ENCODE results near the gene VAV1. TPM values are rescaled to one million over a fixed set of nuclear protein-coding genes. Genes with fewer than 3 reads are reported as not detected.

Gene VAV1
- total RNA-seq, 3 donors from 2014 or later, result 6.6 to 10.2 (median 8.5) TPM

- DNase-seq (ENCODE audit: low spot score in 2 of 2), result no peak
- Histone ChIP-seq H3K4me1 (no peaks in the 10 kb centered on the region), H3K27ac (no peak overlapping the region), H3K27me3 (peaks cover 0 to 2% of the 10 kb centered on the region in 2 donors), H3K9me3 (peaks cover 20 to 40% of the 10 kb centered on the region in 2 donors), H3K4me3 (no peak overlapping the region), H3K36me3 (no peaks in the 10 kb centered on the region)
- intact Hi-C loops (cut with DNase I; ENCODE audit: low total_unique reads), result no loop called here
- no peak for TF ChIP-seq CTCF (IDR thresholded peaks at IDR 0.05)
- no peak for TF ChIP-seq POLR2A (IDR thresholded peaks at IDR 0.05)
- no peak for TF ChIP-seq POLR2AphosphoS5 (IDR thresholded peaks at IDR 0.05)
Observed at GRCh38 chr19:6903446-6903845, 130.9 kb downstream of the VAV1 start.

GRCh38 chr19:6906559-6907060, 134.1 kb downstream of the VAV1 start:
- intact Hi-C loops (cut with DNase I; ENCODE audit: low total_unique reads), result no loop called here
- H3K36me3 ChIP-seq, result no peaks in the 10 kb centered on the region
- TF ChIP-seq POLR2AphosphoS5 (IDR thresholded peaks at IDR 0.05), result no peak
- peaks cover 0 to 2% of the 10 kb centered on the region in 2 donors for H3K27me3 ChIP-seq
- no peaks in the 10 kb centered on the region for H3K4me1 ChIP-seq
- no peak overlapping the region for H3K27ac ChIP-seq
- peaks cover 17 to 26% of the 10 kb centered on the region in 2 donors for H3K9me3 ChIP-seq
- DNase-seq (ENCODE audit: low spot score in 2 of 2), result no peak
- no peak overlapping the region for H3K4me3 ChIP-seq

Other genes with a start within 250 kb of the VAV1 start
- 1 to 10 TPM in 1 of 3 donors, under 1 TPM in 2; 0.33 to 1.6 (median 0.44) TPM for gene TNFSF9, start 241.7 kb upstream of the VAV1 start, total RNA-seq
- gene CD70, start 181.6 kb upstream of the VAV1 start, total RNA-seq, result not detected
- gene TNFSF14, start 102.5 kb upstream of the VAV1 start, total RNA-seq, result 1 to 10 TPM in 2 of 3 donors, under 1 TPM in 1; 0.96 to 8.3 (median 2.9) TPM
- gene C3, start 52.1 kb upstream of the VAV1 start, total RNA-seq, result 1,000 to 10,000 TPM in 2 of 3 donors, 100 to 1,000 TPM in 1; 856 to 1,298 (median 1,115) TPM
- 10 to 100 TPM; 62.9 to 98.1 (median 78.0) TPM for gene GPR108, start 35.1 kb upstream of the VAV1 start, total RNA-seq
- 10 to 100 TPM; 56.9 to 98.1 (median 87.5) TPM for gene TRIP10, start 33.0 kb upstream of the VAV1 start, total RNA-seq
- gene SH2D3A, start 5.3 kb upstream of the VAV1 start, total RNA-seq, result 10 to 100 TPM in 2 of 3 donors, under 1 TPM in 1; 0.96 to 38.2 (median 18.4) TPM
- under 1 TPM in 2 of 3 donors, not detected in 1; 0.33 to 0.44 TPM for gene ADGRE1, start 114.9 kb downstream of the VAV1 start, total RNA-seq
- not detected for gene MBD3L2B, start 248.7 kb downstream of the VAV1 start, total RNA-seq